ENCODE data around the gene TNKS2. TPM values are rescaled to one million over a fixed set of nuclear protein-coding genes. Genes with fewer than 3 reads are reported as not detected.
"Not testable (repeated sequence)": the region's sequence is repeated elsewhere in the genome, so short reads cannot be mapped to it uniquely, and the experiment has no call there.

The TNKS2 gene
- 10 to 100 TPM; 22.5 to 31.7 TPM for total RNA-seq

DNA sequence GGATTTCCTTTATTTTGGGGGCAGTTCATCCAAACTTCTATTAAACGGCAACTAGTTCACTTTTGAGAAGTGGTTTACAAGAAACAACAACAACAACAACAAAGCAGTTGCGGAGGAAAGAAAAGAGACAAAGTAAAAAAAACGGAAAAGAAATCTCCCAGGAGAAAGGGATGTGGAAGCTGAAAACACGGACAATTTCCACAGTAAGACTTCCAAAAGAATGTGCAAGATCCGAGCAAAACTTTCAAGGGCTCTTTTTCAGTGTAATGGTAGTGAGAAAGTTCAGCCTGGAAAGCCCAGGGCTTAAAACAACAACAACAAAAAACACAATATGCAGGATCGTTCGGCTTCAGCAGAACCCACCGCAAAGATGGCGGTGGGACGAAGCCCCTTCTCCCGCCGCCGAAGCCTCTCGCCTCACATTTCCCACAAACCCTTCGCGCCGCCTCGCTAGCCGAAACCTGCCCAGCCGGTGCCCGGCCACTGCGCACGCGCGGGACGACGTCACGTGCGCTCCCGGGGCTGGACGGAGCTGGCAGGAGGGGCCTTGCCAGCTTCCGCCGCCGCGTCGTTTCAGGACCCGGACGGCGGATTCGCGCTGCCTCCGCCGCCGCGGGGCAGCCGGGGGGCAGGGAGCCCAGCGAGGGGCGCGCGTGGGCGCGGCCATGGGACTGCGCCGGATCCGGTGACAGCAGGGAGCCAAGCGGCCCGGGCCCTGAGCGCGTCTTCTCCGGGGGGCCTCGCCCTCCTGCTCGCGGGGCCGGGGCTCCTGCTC lies at the start of gene TNKS2:
TNKS2 (plus strand) TSS at position 553 of the 775 bp plus-strand sequence. CDS start 265 bp downstream, outside the sequence.
- H3K4me3 Mint-ChIP-seq, result peak within 1 kb of the TSS; percentile 96
- ATAC-seq, result peak; percentile 90 to 92
- no peaks in the 10 kb centered on the region for H3K36me3 Mint-ChIP-seq
- peak within 1 kb of the TSS; percentile 89 to 98 for H3K27ac Mint-ChIP-seq
- H3K27me3 Mint-ChIP-seq, result no peaks in the 10 kb centered on the region
- H3K9me3 Mint-ChIP-seq, result no peaks in the 10 kb centered on the region
- peaks cover 47 to 60% of the 10 kb centered on the region in 2 donors for H3K4me1 Mint-ChIP-seq (ENCODE audit: low read depth in 2 of 2)
- peak; percentile 95 for DNase-seq (ENCODE audit: low spot score)

DNA sequence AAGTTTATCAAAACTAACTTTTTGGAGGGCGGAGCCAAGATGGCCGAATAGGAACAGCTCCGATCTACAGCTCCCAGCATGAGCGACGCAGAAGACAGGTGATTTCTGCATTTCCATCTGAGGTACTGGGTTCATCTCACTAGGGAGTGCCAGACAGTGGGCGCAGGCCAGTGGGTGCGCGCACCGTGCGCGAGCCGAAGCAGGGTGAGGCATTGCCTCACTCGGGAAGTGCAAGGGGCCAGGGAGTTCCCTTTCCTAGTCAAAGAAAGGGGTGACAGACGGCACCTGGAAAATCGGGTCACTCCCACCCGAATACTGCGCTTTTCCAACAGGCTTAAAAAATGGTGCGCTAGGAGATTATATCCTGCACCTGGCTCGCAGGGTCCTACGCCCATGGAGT lies 48.6 kb upstream of the TNKS2 start:
- not testable (repeated sequence) for H3K36me3 Mint-ChIP-seq; H3K4me3 Mint-ChIP-seq; ATAC-seq; H3K9me3 Mint-ChIP-seq; H3K4me1 Mint-ChIP-seq (ENCODE audit: low read depth in 2 of 2); DNase-seq (ENCODE audit: low spot score); H3K27ac Mint-ChIP-seq
- H3K27me3 Mint-ChIP-seq, result peaks cover 8 to 20% of the 10 kb centered on the region in 2 donors

GRCh38 chr10:91756286-91756685 lies 41.9 kb upstream of the TNKS2 start:
- Mint-ChIP-seq H3K9me3 (no peaks in the 10 kb centered on the region), H3K4me3 (no peak overlapping the region), H3K36me3 (no peaks in the 10 kb centered on the region), H3K27me3 (peaks cover 11 to 15% of the 10 kb centered on the region in 2 donors), H3K4me1 (ENCODE audit: low read depth in 2 of 2) (no peaks in the 10 kb centered on the region), H3K27ac (no peak overlapping the region)
- ATAC-seq (no peak), DNase-seq (ENCODE audit: low spot score) (no peak)

DNA sequence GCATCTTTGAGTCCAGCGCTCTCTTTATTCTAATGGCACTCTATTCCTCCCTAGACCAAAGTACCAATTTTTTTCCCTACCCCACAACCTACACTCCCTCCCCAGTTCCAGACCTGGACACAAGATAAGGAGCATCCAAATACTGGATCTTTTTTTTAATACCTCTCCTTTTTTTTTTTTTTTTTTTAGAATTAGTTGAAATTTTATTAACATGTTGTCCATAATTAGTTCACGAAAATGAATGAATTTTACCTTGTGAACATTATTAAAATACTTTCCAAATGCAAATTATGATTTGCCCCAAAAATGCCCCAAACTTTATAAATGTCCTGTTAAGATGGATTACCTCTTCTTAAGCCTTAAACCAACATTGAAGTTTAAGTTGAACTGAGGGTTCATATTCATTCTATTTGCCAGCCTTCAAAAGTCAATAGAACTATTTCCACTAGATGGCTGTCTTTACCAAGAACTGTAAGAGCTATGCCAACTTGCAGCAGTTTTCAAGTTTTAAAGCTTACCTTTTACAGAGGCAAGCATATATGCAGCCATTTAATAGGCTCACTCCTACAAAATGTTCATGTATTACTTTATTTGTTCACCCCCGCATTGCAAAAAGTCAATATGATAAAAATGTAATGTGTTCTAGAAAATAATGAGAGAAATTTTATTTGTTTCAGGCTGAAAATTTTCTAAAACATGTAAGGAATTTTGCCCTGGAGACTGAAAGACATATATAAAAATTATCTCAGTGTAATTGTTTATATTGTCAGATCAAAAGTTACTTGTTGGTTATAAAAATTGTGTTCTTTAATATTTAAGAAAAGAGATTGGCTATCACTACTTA lies 39.7 kb upstream of the TNKS2 start:
- H3K27ac Mint-ChIP-seq, result no peak overlapping the region
- ATAC-seq (no peak), DNase-seq (ENCODE audit: low spot score) (no peak)
- no peaks in the 10 kb centered on the region for H3K36me3 Mint-ChIP-seq
- H3K4me1 Mint-ChIP-seq (ENCODE audit: low read depth in 2 of 2), result no peaks in the 10 kb centered on the region
- H3K4me3 Mint-ChIP-seq, result no peak overlapping the region
- peaks cover 29 to 33% of the 10 kb centered on the region in 2 donors for H3K27me3 Mint-ChIP-seq
- no peaks in the 10 kb centered on the region for H3K9me3 Mint-ChIP-seq

- Mint-ChIP-seq H3K27ac (no peak overlapping the region), H3K4me1 (ENCODE audit: low read depth in 2 of 2) (no peaks in the 10 kb centered on the region), H3K27me3 (peaks cover 29 to 35% of the 10 kb centered on the region in 2 donors), H3K36me3 (no peaks in the 10 kb centered on the region), H3K9me3 (no peaks in the 10 kb centered on the region), H3K4me3 (no peak overlapping the region)
- DNase-seq (ENCODE audit: low spot score), result no peak
- ATAC-seq, result peak in 1 of 2 donors; percentile 52
Measured at GRCh38 chr10:91759581-91759986, 38.6 kb upstream of the TNKS2 start.

DNA sequence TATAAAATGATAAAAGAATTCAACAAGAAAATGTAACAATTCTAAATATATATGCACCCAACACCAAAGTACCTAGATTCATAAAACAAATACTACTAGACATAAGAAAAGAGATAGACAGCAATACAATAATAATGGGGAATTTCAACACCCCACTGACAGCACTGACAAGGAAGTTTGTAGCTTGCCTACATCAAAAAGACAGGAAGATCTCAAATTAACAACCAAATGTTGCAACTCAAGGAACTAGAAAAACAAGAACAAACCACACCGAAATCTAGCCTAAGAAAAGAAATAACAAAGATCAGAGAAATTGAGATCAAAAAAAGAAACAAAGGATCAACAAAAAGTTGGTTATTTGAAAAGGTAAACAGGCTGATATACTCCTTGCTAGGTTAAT lies 36.5 kb upstream of the TNKS2 start:
- no peak overlapping the region for H3K27ac Mint-ChIP-seq
- H3K36me3 Mint-ChIP-seq, result no peaks in the 10 kb centered on the region
- DNase-seq (ENCODE audit: low spot score) (no peak), ATAC-seq (no peak)
- peaks cover 36 to 38% of the 10 kb centered on the region in 2 donors for H3K27me3 Mint-ChIP-seq
- H3K4me3 Mint-ChIP-seq, result no peak overlapping the region
- H3K4me1 Mint-ChIP-seq (ENCODE audit: low read depth in 2 of 2), result no peaks in the 10 kb centered on the region
- no peaks in the 10 kb centered on the region for H3K9me3 Mint-ChIP-seq

DNA sequence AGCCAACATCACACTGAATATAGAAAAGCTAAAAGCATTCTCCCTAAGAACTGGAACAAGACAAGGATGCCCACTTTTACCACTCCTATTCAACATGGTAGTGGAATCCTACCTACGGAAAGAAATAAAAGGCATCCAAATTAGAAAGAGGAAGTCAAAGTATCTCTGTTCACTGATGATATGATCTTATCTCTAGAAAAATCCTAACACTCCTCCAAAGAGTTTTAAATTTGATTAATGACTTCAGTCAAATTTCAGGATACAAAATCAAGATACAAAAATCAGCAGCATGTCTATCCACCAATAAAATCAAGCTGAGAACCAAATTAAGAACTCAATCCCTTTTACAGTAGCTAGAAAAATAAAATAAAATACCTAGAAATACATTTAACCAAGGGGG lies 35.3 kb upstream of the TNKS2 start:
- no peaks in the 10 kb centered on the region for H3K9me3 Mint-ChIP-seq
- no peaks in the 10 kb centered on the region for H3K4me1 Mint-ChIP-seq (ENCODE audit: low read depth in 2 of 2)

GRCh38 chr10:91766676-91767075 lies 31.6 kb upstream of the TNKS2 start:
- no peaks in the 10 kb centered on the region for H3K4me1 Mint-ChIP-seq (ENCODE audit: low read depth in 2 of 2)
- H3K27me3 Mint-ChIP-seq, result peaks cover 27 to 30% of the 10 kb centered on the region in 2 donors
- DNase-seq (ENCODE audit: low spot score) (no peak), ATAC-seq (no peak)
- H3K9me3 Mint-ChIP-seq, result no peaks in the 10 kb centered on the region
- no peak overlapping the region for H3K27ac Mint-ChIP-seq
- no peak overlapping the region for H3K4me3 Mint-ChIP-seq
- no peaks in the 10 kb centered on the region for H3K36me3 Mint-ChIP-seq

More for the DNA sequence above, 35.3 kb upstream of the TNKS2 start:
- H3K36me3 Mint-ChIP-seq, result no peaks in the 10 kb centered on the region
- DNase-seq (ENCODE audit: low spot score), result no peak
- no peak overlapping the region for H3K27ac Mint-ChIP-seq
- no peak for ATAC-seq
- no peak overlapping the region for H3K4me3 Mint-ChIP-seq
- peaks cover 31 to 36% of the 10 kb centered on the region in 2 donors for H3K27me3 Mint-ChIP-seq

GRCh38 chr10:91768123-91768522 lies 30.1 kb upstream of the TNKS2 start:
- Mint-ChIP-seq H3K27me3 (peaks cover 20 to 29% of the 10 kb centered on the region in 2 donors), H3K9me3 (no peaks in the 10 kb centered on the region), H3K27ac (no peak overlapping the region), H3K36me3 (no peaks in the 10 kb centered on the region), H3K4me3 (no peak overlapping the region), H3K4me1 (ENCODE audit: low read depth in 2 of 2) (no peaks in the 10 kb centered on the region)
- DNase-seq (ENCODE audit: low spot score), result no peak
- ATAC-seq, result no peak

- Mint-ChIP-seq H3K27ac (no peak overlapping the region), H3K4me3 (no peak overlapping the region), H3K9me3 (no peaks in the 10 kb centered on the region), H3K36me3 (no peaks in the 10 kb centered on the region), H3K4me1 (ENCODE audit: low read depth in 2 of 2) (no peaks in the 10 kb centered on the region), H3K27me3 (peaks cover 20 to 28% of the 10 kb centered on the region in 2 donors)
- ATAC-seq (no peak), DNase-seq (ENCODE audit: low spot score) (no peak)
Measured at GRCh38 chr10:91771907-91772306, 26.3 kb upstream of the TNKS2 start.

DNA sequence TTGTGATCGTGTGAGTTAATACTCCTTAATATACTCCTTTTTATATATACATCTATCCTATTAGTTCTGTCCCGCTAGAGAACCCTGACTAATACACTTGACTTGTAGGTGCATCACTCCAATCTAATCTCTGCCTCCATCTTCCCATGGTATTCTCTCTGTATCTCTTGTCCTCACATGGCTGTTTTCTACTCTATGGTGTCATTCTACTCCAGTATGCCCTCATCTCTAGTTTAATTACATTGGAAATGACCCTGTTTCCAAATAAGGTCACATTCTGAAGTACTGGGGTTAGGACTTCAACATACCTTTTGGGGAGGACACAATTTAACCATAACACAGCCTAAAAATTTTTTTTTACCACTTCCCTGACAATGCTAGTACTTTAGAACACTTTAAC lies 25.8 kb upstream of the TNKS2 start:
- DNase-seq (ENCODE audit: low spot score) (no peak), ATAC-seq (no peak)
- Mint-ChIP-seq H3K27me3 (peaks cover 20 to 28% of the 10 kb centered on the region in 2 donors), H3K4me3 (no peak overlapping the region), H3K27ac (no peak overlapping the region), H3K36me3 (no peaks in the 10 kb centered on the region), H3K9me3 (no peaks in the 10 kb centered on the region), H3K4me1 (ENCODE audit: low read depth in 2 of 2) (no peaks in the 10 kb centered on the region)

- Mint-ChIP-seq H3K9me3 (no peaks in the 10 kb centered on the region), H3K27me3 (peaks cover 20 to 28% of the 10 kb centered on the region in 2 donors), H3K4me1 (ENCODE audit: low read depth in 2 of 2) (no peaks in the 10 kb centered on the region), H3K27ac (no peak overlapping the region), H3K36me3 (no peaks in the 10 kb centered on the region), H3K4me3 (no peak overlapping the region)
- ATAC-seq (no peak), DNase-seq (ENCODE audit: low spot score) (no peak)
Measured at GRCh38 chr10:91772869-91773268, 25.4 kb upstream of the TNKS2 start.

- Mint-ChIP-seq H3K27me3 (peaks cover 29 to 32% of the 10 kb centered on the region in 2 donors), H3K27ac (no peak overlapping the region), H3K4me3 (no peak overlapping the region)
Measured at GRCh38 chr10:91774571-91774970, 23.7 kb upstream of the TNKS2 start.

DNA sequence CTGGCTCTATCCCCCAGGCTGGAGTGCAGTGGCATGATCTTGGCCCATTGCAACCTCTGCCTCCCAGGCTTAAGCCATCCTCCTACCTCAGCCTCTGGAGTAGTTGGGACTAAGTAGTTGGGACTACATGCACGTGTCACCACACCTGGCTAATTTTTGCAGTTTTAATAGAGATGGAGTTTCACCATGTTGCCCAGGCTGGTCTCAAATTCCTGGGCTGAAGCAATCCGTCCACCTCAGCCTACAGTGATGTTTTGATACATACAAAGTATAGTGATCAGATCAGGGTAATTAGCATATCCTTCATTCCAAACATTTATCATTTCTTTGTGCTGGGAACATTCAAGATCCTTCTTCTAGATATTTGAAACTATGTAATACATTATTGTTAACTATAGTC lies 22.5 kb upstream of the TNKS2 start:
- H3K4me1 Mint-ChIP-seq (ENCODE audit: low read depth in 2 of 2), result no peaks in the 10 kb centered on the region
- H3K27me3 Mint-ChIP-seq, result peaks cover 30 to 43% of the 10 kb centered on the region in 2 donors
- ATAC-seq (no peak), DNase-seq (ENCODE audit: low spot score) (no peak)
- H3K4me3 Mint-ChIP-seq, result no peak overlapping the region
- no peaks in the 10 kb centered on the region for H3K9me3 Mint-ChIP-seq
- H3K27ac Mint-ChIP-seq, result no peak overlapping the region
- H3K36me3 Mint-ChIP-seq, result no peaks in the 10 kb centered on the region

More at GRCh38 chr10:91774571-91774970, 23.7 kb upstream of the TNKS2 start:
- H3K36me3 Mint-ChIP-seq, result no peaks in the 10 kb centered on the region
- H3K4me1 Mint-ChIP-seq (ENCODE audit: low read depth in 2 of 2), result no peaks in the 10 kb centered on the region
- no peaks in the 10 kb centered on the region for H3K9me3 Mint-ChIP-seq
- ATAC-seq (no peak), DNase-seq (ENCODE audit: low spot score) (no peak)

All from natural killer cell treated with Interleukin-12 subunit alpha and Interleukin-12 subunit beta and Interleukin-15 and Interleukin-18, amount 100 ng/mL, for 72 hours (primary cell).